A673 (cell line): Measurements from ENCODE around the gene ZNF277. TPM values are rescaled to one million over a fixed set of nuclear protein-coding genes. Genes with fewer than 3 reads are reported as not detected.

Experiments used
- BruUV-seq: library from RNA; stranded (reverse); fragments of 400-500 nt; replicated peaks from 2 replicates; lab custom pipeline; 2021; lab: Mats Ljungman, UMichigan
- CTCF ChIA-PET: fragments of 300-600 bp; sonication (Branson Sonifier 250); formaldehyde crosslinking; loops from one replicate; lab custom pipeline; 2022; ENCODE audit warnings: antibody characterized with exemption; lab: Charles Lee
- POLR2A ChIA-PET: fragments of 300-600 bp; sonication (Branson Sonifier 250); formaldehyde crosslinking; loops from one replicate; lab custom pipeline; 2022; ENCODE audit warnings: antibody characterized with exemption; ENCODE audit not compliant: low non-redundant PET; lab: Charles Lee
- DNase-seq: peaks from one replicate; pipeline ENCODE4 v3.0.0-alpha.2; 2015; ENCODE audit warnings: low spot score
- H3K27ac ChIP-seq: fragments of 200-600 bp; sonication (generic); 2 replicates; pipeline ENCODE4 v1.5.1; 2016; ENCODE audit warnings: mixed run types, low read depth, mild to moderate bottlenecking, mixed read lengths, antibody characterized with exemption, low read length; ENCODE audit not compliant: poor library complexity, severe bottlenecking
- H3K27me3 ChIP-seq: fragments of 200-600 bp; sonication (generic); replicated peaks from 2 replicates; pipeline ENCODE4 v1.6.1; 2017; ENCODE audit warnings: mixed run types, low read depth, mild to moderate bottlenecking, mixed read lengths, antibody characterized with exemption, low read length; ENCODE audit not compliant: insufficient read depth, poor library complexity
- H3K36me3 ChIP-seq: fragments of 200-600 bp; sonication (generic); 2 replicates; pipeline ENCODE4 v1.6.1; 2016; ENCODE audit warnings: mixed run types, mild to moderate bottlenecking, mixed read lengths, antibody characterized with exemption, low read length; ENCODE audit not compliant: insufficient read depth, poor library complexity, severe bottlenecking
- H3K4me1 ChIP-seq: fragments of 200-600 bp; sonication (generic); 2 replicates; pipeline ENCODE4 v1.6.1; 2017; ENCODE audit warnings: mixed run types, mild to moderate bottlenecking, mixed read lengths, antibody characterized with exemption, low read length; ENCODE audit not compliant: insufficient read depth, poor library complexity, severe bottlenecking
- H3K4me3 ChIP-seq: fragments of 200-600 bp; sonication (generic); 2 replicates; pipeline ENCODE4 v1.5.1; 2016; ENCODE audit warnings: low read depth, mixed run types, mild to moderate bottlenecking, mixed read lengths, low read length; ENCODE audit not compliant: poor library complexity, severe bottlenecking
- H3K9me3 ChIP-seq: fragments of 200-600 bp; sonication (generic); 2 replicates; pipeline ENCODE4 v1.6.1; 2016; ENCODE audit warnings: mixed run types, low read depth, mild to moderate bottlenecking, mixed read lengths, antibody characterized with exemption, low read length; ENCODE audit not compliant: poor library complexity, severe bottlenecking
- CTCF ChIP-seq: fragments of 300-800, 200-600 bp; sonication (generic); conservative IDR thresholded peaks from 2 replicates; pipeline ENCODE4 v1.5.1; 2017; ENCODE audit warnings: low read depth, mild to moderate bottlenecking, antibody characterized with exemption, low read length, moderate library complexity, mixed read lengths
- EZH2 ChIP-seq: fragments of 200-600 bp; sonication (generic); IDR thresholded peaks from 2 replicates; pipeline ENCODE4 v1.6.1; 2017; ENCODE audit warnings: borderline replicate concordance, low read depth, mild to moderate bottlenecking, mixed read lengths, antibody characterized with exemption, low read length; ENCODE audit not compliant: poor library complexity, severe bottlenecking
- intact Hi-C: fragments of 100-400 bp; cut with micrococcal nuclease; formaldehyde crosslinking; loops from one replicate; pipeline ENCODE4 v1.10.0; 2022; ENCODE audit not compliant: unreplicated experiment
- total RNA-seq: library from RNA; stranded (reverse); gene quantifications from 2 replicates; pipeline ENCODE4 v1.2.3, GENCODE V29; 2021

Gene ZNF277
- total RNA-seq, 1 experiment from 2014 or later, result 17.7 TPM

GRCh38 chr7:112346381-112347060, 140.0 kb downstream of the ZNF277 start:
- TF ChIP-seq EZH2 (no peak), CTCF (no peak)
- Histone ChIP-seq H3K4me3 (no peak overlapping the region), H3K27ac (no peak overlapping the region), H3K4me1 (no peaks in the 10 kb centered on the region), H3K27me3 (no peaks in the 10 kb centered on the region), H3K36me3 (peaks cover 6% of the 10 kb centered on the region), H3K9me3 (no peaks in the 10 kb centered on the region)
- intact Hi-C loops, result no loop called here
- CTCF ChIA-PET, result no interaction called here
- no peak for DNase-seq
- POLR2A ChIA-PET, result no interaction called here
- no TSS peak for BruUV-seq

GRCh38 chr7:112347088-112347487, 140.6 kb downstream of the ZNF277 start:
- BruUV-seq, result no TSS peak
- intact Hi-C loops, result no loop called here
- Histone ChIP-seq H3K4me3 (no peak overlapping the region), H3K36me3 (peaks cover 6% of the 10 kb centered on the region), H3K4me1 (no peaks in the 10 kb centered on the region), H3K27me3 (no peaks in the 10 kb centered on the region), H3K27ac (no peak overlapping the region), H3K9me3 (no peaks in the 10 kb centered on the region)
- ChIA-PET CTCF (no interaction called here), POLR2A (no interaction called here)
- no peak for TF ChIP-seq EZH2
- no peak for TF ChIP-seq CTCF
- DNase-seq, result no peak

GRCh38 chr7:112350585-112350984, 144.1 kb downstream of the ZNF277 start:
- Histone ChIP-seq H3K27me3 (no peaks in the 10 kb centered on the region), H3K4me3 (no peak overlapping the region), H3K9me3 (no peaks in the 10 kb centered on the region), H3K27ac (no peak overlapping the region), H3K4me1 (no peaks in the 10 kb centered on the region), H3K36me3 (no peaks in the 10 kb centered on the region)
- ChIA-PET CTCF (no interaction called here), POLR2A (no interaction called here)
- no peak for DNase-seq
- TF ChIP-seq EZH2 (no peak), CTCF (no peak)
- BruUV-seq, result no TSS peak
- intact Hi-C loops, result no loop called here
